ENCODE measurements around the gene OR4M1.
"Not testable (repeated sequence)": the region's sequence is repeated elsewhere in the genome, so short reads cannot be mapped to it uniquely, and the experiment has no call there.

OR4M1 gene

DNA sequence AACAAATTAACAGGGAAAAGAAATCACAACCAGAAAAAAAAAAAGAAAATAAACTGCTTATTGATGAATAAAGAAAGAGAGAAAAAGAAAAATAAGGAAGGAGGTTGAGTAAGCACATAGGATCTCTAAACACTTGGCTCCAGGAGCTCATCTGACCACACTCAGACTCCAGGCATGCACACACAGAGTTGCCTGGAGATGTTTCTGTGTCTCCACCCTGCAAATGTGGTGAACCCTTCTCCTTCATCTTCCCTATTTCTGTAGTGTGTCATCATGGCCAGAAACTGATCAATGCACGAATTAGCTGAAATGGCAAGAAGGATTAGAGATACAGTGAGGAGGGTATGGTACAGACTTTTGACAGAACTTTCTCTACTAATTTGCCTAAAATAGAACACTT is 50.5 kb downstream of the OR4M1 start:
- DNase-seq: no peak

DNA sequence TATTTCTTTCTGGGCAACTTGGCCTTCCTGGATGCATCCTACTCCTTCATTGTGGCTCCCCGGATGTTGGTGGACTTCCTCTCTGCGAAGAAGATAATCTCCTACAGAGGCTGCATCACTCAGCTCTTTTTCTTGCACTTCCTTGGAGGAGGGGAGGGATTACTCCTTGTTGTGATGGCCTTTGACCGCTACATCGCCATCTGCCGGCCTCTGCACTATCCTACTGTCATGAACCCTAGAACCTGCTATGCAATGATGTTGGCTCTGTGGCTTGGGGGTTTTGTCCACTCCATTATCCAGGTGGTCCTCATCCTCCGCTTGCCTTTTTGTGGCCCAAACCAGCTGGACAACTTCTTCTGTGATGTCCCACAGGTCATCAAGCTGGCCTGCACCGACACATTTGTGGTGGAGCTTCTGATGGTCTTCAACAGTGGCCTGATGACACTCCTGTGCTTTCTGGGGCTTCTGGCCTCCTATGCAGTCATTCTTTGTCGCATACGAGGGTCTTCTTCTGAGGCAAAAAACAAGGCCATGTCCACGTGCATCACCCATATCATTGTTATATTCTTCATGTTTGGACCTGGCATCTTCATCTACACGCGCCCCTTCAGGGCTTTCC is 54.4 kb downstream of the OR4M1 start:
- DNase-seq: not testable (repeated sequence)

DNA sequence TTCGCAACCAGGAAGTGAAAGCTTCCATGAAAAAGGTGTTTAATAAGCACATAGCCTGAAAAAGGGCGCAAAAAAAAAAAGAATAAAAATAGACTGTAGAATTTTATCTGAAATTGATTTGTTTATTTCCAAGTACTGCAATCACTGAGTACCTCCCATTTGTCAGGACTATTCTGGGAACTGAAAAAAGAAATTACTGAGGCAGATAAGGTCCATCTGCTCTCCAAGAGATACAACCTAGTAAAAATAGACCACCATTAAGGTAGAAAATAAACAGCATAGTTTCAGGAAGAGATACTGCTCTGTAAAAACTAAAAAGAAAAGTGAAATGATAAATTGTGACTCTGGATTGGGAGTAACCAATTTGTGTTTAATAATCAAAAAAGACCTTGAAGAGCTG is 55.0 kb downstream of the OR4M1 start:
- no peak for DNase-seq
